Right lobe of liver (tissue), 6 donors: ENCODE data around the gene CPNE6. TPM values are rescaled to one million over a fixed set of nuclear protein-coding genes. Genes with fewer than 3 reads are reported as not detected.
"Not testable (repeated sequence)": the region's sequence is repeated elsewhere in the genome, so short reads cannot be mapped to it uniquely, and the experiment has no call there.

Experiments
- ATAC-seq, 4 donors: fragments of 200-7000 bp; cut with Tn5 transposase; one replicate each; pipeline ENCODE4 v1.9.1; 2020; ENCODE audit warnings: mild to moderate bottlenecking in 4 of 4, moderate library complexity in 4 of 4
- DNase-seq, 3 donors: peaks; one replicate each; pipeline ENCODE4 v3.0.0-alpha.2; 2020
- H3K27ac ChIP-seq, 3 donors: fragments of 200-600 bp; one replicate each; pipeline ENCODE4 v1.8.0; 2022
- H3K27me3 ChIP-seq, 2 donors: fragments of 200-600 bp; one replicate each; pipeline ENCODE4 v1.8.0; 2022
- H3K36me3 ChIP-seq, 4 donors: fragments of 200-600 bp; sonication (generic) in 1 of 4; one replicate each; pipeline versions ENCODE4 v1.5.1 to v1.8.0; 2017 to 2022; ENCODE audit warnings: control low read depth in 1 of 4
- H3K4me1 ChIP-seq, 4 donors: fragments of 200-600 bp; sonication (generic) in 1 of 4; one replicate each; pipeline versions ENCODE4 v1.5.1 to v1.8.0; 2017 to 2022; ENCODE audit warnings: control low read depth in 1 of 4
- H3K4me3 ChIP-seq, 3 donors: fragments of 200-600 bp; one replicate each; pipeline ENCODE4 v1.8.0; 2022
- H3K9me3 ChIP-seq, 4 donors: fragments of 200-600 bp; sonication (generic) in 1 of 4; one replicate each; pipeline versions ENCODE4 v1.5.1 to v1.8.0; 2017 to 2022; ENCODE audit warnings: control low read depth in 1 of 4
- POLR2A ChIP-seq: fragments of 450-650 bp; IDR thresholded peaks from one replicate; pipeline ENCODE4 v1.6.1; 2017; ENCODE audit warnings: antibody characterized with exemption, mild to moderate bottlenecking
- WGBS: methylation state at CpG from one replicate; pipeline ENCODE4 v1.1.6; 2018; ENCODE audit warnings: low coverage, low lambda C conversion rate; ENCODE audit not compliant: insufficient coverage; ENCODE audit errors: missing lambda C conversion rate; 5-methylcytosine and 5-hydroxymethylcytosine counted together
- intact Hi-C, 2 donors: fragments of 100-400 bp; cut with DNase I; formaldehyde crosslinking; loops; one replicate each; pipeline versions ENCODE4 v1.11.2 to v1.14.1; 2022
- total RNA-seq, 6 experiments: library from RNA; depleted of rRNA in 2 of 6; stranded (reverse); fragments of >200 nt in 2 of 6; fragmentation: NEBNext Ultra II Directional in 3 of 6; extraction: Animal tissue kit (Norgen Biotek cat#: 25700) in 3 of 6; gene quantifications; one replicate each; pipeline versions ENCODE4 v1.1.0 to v1.2.4, GENCODE V29; 2016 to 2023
- TF ChIP-seq, protein P1 (sequence below), 4 donors: fragments of 200-600 bp in 3 of 4; fragments of 450-650 bp in 1 of 4; IDR thresholded peaks; one replicate each; pipeline versions ENCODE4 v1.5.1 to v1.8.0; 2016 to 2022; ENCODE audit warnings: antibody characterized with exemption in 4 of 4, mild to moderate bottlenecking in 2 of 4
- donor health status: DM: no; HTN: yes; CAD: no.
- donor health status: DM: no; HTN: no; CAD: no.
- donor health status: DM: no; HTN: no; CAD: no.
- donor health status: DM: no; HTN: yes; CAD: no.
- donor health status: DM: no; HTN: yes; CAD: no.

Gene CPNE6
- total RNA-seq, 6 experiments from 2014 or later = 0.09 to 0.40 (median 0.18) TPM; not detected in 2

DNA sequence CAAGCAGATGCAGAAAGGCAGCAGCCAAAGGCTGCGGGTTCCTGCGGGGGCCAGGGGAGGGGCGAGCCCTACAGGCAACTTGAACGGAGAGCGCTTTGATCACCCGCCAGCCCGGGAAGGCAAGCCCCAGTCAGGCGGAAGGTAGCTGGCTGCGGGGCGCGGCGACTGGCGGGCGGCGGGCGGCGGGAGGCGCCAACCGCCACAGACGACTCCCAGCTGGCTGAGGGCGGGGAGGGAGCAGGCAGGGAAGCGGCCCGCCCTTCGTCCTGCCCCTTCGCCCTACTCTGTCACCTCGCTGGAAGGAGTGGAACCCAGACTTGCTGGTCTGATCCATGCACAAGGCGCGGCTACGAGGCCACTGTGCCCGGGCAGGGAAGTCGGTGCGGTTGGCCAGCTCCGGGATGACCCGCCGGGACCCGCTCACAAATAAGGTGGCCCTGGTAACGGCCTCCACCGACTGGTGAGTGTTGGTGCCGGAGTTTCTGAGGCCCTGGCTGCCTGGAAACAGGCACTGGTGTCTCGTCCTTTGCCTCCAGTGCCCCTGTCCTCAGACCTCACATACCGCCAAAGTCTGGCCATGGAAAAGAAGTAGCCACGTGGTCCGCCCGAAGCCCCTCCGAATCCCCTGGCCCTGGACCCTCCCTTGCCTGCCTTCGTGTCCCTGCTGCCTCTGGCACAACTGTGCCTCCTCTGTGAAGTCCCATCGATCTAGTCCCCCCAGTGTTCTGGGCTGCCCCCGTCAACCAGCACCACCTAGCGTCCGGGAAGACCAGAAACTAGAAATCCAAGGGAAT lies 35.0 kb upstream of the CPNE6 start:
- peak; percentile 84 to 92 (median 90) for DNase-seq
- Histone ChIP-seq H3K4me1 (peaks cover 0 to 26% (median 4%) of the 10 kb centered on the region in 4 donors), H3K36me3 (no peaks in the 10 kb centered on the region), H3K27ac (peak overlapping the region; percentile 70 to 84 (median 83)), H3K9me3 (no peaks in the 10 kb centered on the region), H3K27me3 (no peaks in the 10 kb centered on the region), H3K4me3 (peak overlapping the region; percentile 59 to 73 (median 60))
- intact Hi-C loops = no loop called here
- TF ChIP-seq, protein P1, sequence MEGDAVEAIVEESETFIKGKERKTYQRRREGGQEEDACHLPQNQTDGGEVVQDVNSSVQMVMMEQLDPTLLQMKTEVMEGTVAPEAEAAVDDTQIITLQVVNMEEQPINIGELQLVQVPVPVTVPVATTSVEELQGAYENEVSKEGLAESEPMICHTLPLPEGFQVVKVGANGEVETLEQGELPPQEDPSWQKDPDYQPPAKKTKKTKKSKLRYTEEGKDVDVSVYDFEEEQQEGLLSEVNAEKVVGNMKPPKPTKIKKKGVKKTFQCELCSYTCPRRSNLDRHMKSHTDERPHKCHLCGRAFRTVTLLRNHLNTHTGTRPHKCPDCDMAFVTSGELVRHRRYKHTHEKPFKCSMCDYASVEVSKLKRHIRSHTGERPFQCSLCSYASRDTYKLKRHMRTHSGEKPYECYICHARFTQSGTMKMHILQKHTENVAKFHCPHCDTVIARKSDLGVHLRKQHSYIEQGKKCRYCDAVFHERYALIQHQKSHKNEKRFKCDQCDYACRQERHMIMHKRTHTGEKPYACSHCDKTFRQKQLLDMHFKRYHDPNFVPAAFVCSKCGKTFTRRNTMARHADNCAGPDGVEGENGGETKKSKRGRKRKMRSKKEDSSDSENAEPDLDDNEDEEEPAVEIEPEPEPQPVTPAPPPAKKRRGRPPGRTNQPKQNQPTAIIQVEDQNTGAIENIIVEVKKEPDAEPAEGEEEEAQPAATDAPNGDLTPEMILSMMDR (IDR thresholded peaks at IDR 0.05) = peak; percentile 58 to 75 (median 74)
- peak; percentile 53 for TF ChIP-seq POLR2A
- peak; percentile 91 to 97 (median 93) for ATAC-seq
- WGBS = 0% methylated on average over 12 of the region's 50 CpGs

- Histone ChIP-seq H3K4me1 (peaks cover 0 to 26% (median 4%) of the 10 kb centered on the region in 4 donors), H3K27ac (peak overlapping the region; percentile 70 to 84 (median 83)), H3K4me3 (peak overlapping the region; percentile 59 to 73 (median 60))
- H3K27me3 ChIP-seq, DNase-seq, ATAC-seq, H3K36me3 ChIP-seq, H3K9me3 ChIP-seq, intact Hi-C loops: not testable (repeated sequence)
- 29% methylated on average over 10 of the region's 10 CpGs for WGBS
These were observed 34.3 kb upstream of the CPNE6 start for GRCh38 chr14:24036963-24037657.

GRCh38 chr14:24037658-24038037 lies 33.7 kb upstream of the CPNE6 start:
- ATAC-seq (no peak), DNase-seq (peak in 1 of 3 donors; percentile 55)
- Histone ChIP-seq H3K27ac (no peak overlapping the region), H3K4me3 (no peak overlapping the region), H3K9me3 (no peaks in the 10 kb centered on the region), H3K36me3 (no peaks in the 10 kb centered on the region), H3K27me3 (no peaks in the 10 kb centered on the region), H3K4me1 (peaks cover 0 to 21% (median 4%) of the 10 kb centered on the region in 4 donors)
- intact Hi-C loops = no loop called here
- TF ChIP-seq, protein P1 (IDR thresholded peaks at IDR 0.05) = no peak
- TF ChIP-seq POLR2A = no peak
- WGBS = 43% methylated on average over 1 of the region's 14 CpGs

GRCh38 chr14:24038686-24039085 lies 32.7 kb upstream of the CPNE6 start:
- intact Hi-C loops = no loop called here
- Histone ChIP-seq H3K4me1 (peaks cover 0 to 11% (median 4%) of the 10 kb centered on the region in 4 donors), H3K27ac (no peak overlapping the region)

More at GRCh38 chr14:24038686-24039085, 32.7 kb upstream of the CPNE6 start:
- no peak overlapping the region for H3K4me3 ChIP-seq
- no peaks in the 10 kb centered on the region for H3K36me3 ChIP-seq
- TF ChIP-seq POLR2A = no peak
- TF ChIP-seq, protein P1 (IDR thresholded peaks at IDR 0.05) = no peak
- H3K27me3 ChIP-seq = no peaks in the 10 kb centered on the region
- DNase-seq (no peak), ATAC-seq (no peak)
- H3K9me3 ChIP-seq = no peaks in the 10 kb centered on the region
- WGBS = 52% methylated on average over 2 of the region's 2 CpGs
